Breast epithelium (tissue), 4 donors: Measurements from ENCODE around the gene CHN2. TPM values are rescaled to one million over a fixed set of nuclear protein-coding genes. Genes with fewer than 3 reads are reported as not detected.

Experiments
- DNase-seq, 2 donors: peaks; one replicate each; pipeline ENCODE4 v3.0.0-alpha.2; 2019; ENCODE audit warnings: low spot score in 2 of 2
- H3K27ac ChIP-seq, 2 donors: fragments of 200-600 bp; sonication (generic) in 1 of 2; one replicate each; pipeline ENCODE4 v1.5.1; 2016 to 2019; ENCODE audit warnings: mild to moderate bottlenecking in 1 of 2
- H3K27me3 ChIP-seq, 2 donors: fragments of 200-600 bp; sonication (generic) in 1 of 2; one replicate each; pipeline versions ENCODE4 v1.5.1 to v1.6.0; 2017 to 2019; ENCODE audit warnings: control low read depth in 1 of 2, mild to moderate bottlenecking in 1 of 2
- H3K36me3 ChIP-seq: fragments of 200-600 bp; one replicate; pipeline ENCODE4 v1.5.1; 2019
- H3K4me1 ChIP-seq, 2 donors: fragments of 200-600 bp; sonication (generic); one replicate each; pipeline ENCODE4 v1.5.1; 2016 to 2019; ENCODE audit warnings: control low read depth in 1 of 2
- H3K4me3 ChIP-seq, 3 donors: fragments of 200-600 bp; sonication (generic); 1 replicate in 2 of 3; 2 replicates in 1 of 3; pipeline ENCODE4 v1.5.1; 2016 to 2019; ENCODE audit warnings: mild to moderate bottlenecking in 3 of 3, moderate library complexity in 2 of 3
- H3K9me3 ChIP-seq, 2 donors: fragments of 200-600 bp; sonication (generic) in 1 of 2; one replicate each; pipeline ENCODE4 v1.5.1; 2016 to 2019; ENCODE audit warnings: control low read depth in 1 of 2
- POLR2A ChIP-seq: fragments of 450-650 bp; IDR thresholded peaks from one replicate; pipeline ENCODE4 v1.6.1; 2016; ENCODE audit warnings: antibody characterized with exemption, mild to moderate bottlenecking, moderate library complexity
- POLR2AphosphoS5 ChIP-seq, 3 donors: sonication (generic); formaldehyde crosslinking; IDR thresholded peaks; one replicate each; pipeline ENCODE4 v1.6.1; 2017; ENCODE audit warnings: antibody characterized with exemption in 3 of 3
- intact Hi-C: fragments of 100-400 bp; cut with DNase I; formaldehyde crosslinking; loops from one replicate; pipeline ENCODE4 v1.15.1; 2023; ENCODE audit warnings: low total_unique reads
- total RNA-seq, 3 donors: library from RNA; depleted of rRNA; stranded (reverse); fragments of >200 nt; gene quantifications; one replicate each; pipeline ENCODE4 v1.1.0, GENCODE V29; 2016
- TF ChIP-seq, protein P1 (sequence below), 3 donors: fragments of 450-650 bp; IDR thresholded peaks; one replicate each; pipeline ENCODE4 v1.5.1; 2016 to 2017; ENCODE audit warnings: antibody characterized with exemption in 3 of 3, mild to moderate bottlenecking in 3 of 3, moderate library complexity in 3 of 3

Gene CHN2
- total RNA-seq, 3 donors from 2014 or later, result 6.3 to 17.1 (median 7.9) TPM

DNA sequence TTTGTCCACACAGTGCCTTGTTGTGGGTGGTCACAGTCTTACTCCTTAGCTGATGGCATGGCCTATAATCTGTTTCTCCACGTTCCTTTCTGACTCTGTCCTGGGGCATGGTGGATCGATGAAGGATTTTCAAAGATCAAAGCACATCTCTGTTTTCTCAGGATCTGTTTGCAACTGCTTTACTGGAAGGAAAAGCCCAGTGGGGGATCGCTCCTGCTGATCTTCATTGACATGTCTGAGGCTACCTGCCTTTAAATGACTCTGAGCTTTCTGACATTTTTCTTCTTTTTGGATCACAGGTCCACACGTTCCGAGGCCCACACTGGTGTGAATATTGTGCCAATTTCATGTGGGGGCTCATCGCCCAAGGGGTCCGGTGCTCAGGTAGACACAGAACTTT, 301.1 kb downstream of the CHN2 start:
- Histone ChIP-seq H3K9me3 (no peaks in the 10 kb centered on the region), H3K27me3 (no peaks in the 10 kb centered on the region), H3K4me1 (no peaks in the 10 kb centered on the region), H3K27ac (no peak overlapping the region), H3K36me3 (no peaks in the 10 kb centered on the region), H3K4me3 (no peak overlapping the region)
- TF ChIP-seq POLR2AphosphoS5 (IDR thresholded peaks at IDR 0.05) (no peak), POLR2A (no peak)
- TF ChIP-seq, protein P1, sequence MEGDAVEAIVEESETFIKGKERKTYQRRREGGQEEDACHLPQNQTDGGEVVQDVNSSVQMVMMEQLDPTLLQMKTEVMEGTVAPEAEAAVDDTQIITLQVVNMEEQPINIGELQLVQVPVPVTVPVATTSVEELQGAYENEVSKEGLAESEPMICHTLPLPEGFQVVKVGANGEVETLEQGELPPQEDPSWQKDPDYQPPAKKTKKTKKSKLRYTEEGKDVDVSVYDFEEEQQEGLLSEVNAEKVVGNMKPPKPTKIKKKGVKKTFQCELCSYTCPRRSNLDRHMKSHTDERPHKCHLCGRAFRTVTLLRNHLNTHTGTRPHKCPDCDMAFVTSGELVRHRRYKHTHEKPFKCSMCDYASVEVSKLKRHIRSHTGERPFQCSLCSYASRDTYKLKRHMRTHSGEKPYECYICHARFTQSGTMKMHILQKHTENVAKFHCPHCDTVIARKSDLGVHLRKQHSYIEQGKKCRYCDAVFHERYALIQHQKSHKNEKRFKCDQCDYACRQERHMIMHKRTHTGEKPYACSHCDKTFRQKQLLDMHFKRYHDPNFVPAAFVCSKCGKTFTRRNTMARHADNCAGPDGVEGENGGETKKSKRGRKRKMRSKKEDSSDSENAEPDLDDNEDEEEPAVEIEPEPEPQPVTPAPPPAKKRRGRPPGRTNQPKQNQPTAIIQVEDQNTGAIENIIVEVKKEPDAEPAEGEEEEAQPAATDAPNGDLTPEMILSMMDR (IDR thresholded peaks at IDR 0.05), result no peak
- intact Hi-C loops, result no loop called here
- no peak for DNase-seq

DNA sequence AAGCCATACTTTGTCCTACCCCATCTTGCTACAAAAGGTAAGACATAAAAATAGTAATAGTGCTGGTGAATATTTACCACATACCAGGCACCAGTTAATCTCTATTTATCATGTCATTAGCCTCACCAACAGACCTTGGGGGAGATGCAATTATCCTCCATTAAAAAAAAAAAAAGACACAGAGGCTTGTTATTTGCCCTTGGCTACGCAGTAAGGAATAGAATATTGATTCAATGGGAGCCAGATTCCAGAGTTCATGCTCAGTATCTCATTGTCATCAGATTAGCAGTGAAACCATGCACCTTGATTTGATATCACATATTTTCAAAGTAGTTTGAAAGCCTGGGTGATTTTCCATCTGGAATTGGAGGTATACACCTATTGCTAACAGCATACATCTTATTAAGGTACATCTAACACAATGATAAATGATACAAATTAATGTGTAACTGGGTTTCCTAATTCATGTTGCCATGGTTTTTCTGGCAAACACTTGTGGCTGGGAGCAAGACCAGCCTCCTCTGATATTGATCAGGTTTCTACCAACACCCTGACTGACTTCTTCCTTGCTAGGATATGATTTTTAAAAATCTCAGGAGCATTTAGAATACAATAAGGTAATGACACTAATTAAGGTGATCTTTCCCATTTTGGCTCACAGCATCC, 301.9 kb downstream of the CHN2 start:
- no peak overlapping the region for H3K4me3 ChIP-seq
- H3K4me1 ChIP-seq, result no peaks in the 10 kb centered on the region
- no peaks in the 10 kb centered on the region for H3K36me3 ChIP-seq
- no peaks in the 10 kb centered on the region for H3K27me3 ChIP-seq
- no peak for DNase-seq
- intact Hi-C loops, result no loop called here
- TF ChIP-seq, protein P1 (IDR thresholded peaks at IDR 0.05), result no peak
- TF ChIP-seq POLR2AphosphoS5 (IDR thresholded peaks at IDR 0.05), result no peak
- H3K27ac ChIP-seq, result no peak overlapping the region
- no peaks in the 10 kb centered on the region for H3K9me3 ChIP-seq

DNA sequence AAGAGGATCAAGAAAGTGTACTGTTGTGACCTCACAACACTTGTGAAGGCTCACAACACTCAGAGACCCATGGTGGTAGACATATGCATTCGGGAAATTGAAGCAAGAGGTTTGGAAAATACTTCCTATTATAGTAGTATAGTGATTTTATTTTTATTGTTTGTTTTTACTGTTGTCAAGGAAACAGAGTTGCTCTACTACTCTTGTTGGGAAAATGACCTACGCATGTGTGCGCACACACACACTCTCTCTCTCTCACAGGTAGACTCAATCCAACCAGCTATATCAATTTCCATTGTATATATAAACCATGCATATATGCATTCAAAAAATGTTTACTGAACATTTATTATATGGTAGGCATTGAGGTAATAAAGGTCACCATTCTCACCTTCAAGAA, 305.4 kb downstream of the CHN2 start:
- DNase-seq, result no peak
- no peaks in the 10 kb centered on the region for H3K27me3 ChIP-seq
- no peak overlapping the region for H3K4me3 ChIP-seq
- intact Hi-C loops, result no loop called here
- TF ChIP-seq, protein P1 (IDR thresholded peaks at IDR 0.05), result no peak
- no peak for TF ChIP-seq POLR2AphosphoS5 (IDR thresholded peaks at IDR 0.05)
- no peak for TF ChIP-seq POLR2A
- no peaks in the 10 kb centered on the region for H3K4me1 ChIP-seq
- no peaks in the 10 kb centered on the region for H3K36me3 ChIP-seq
- no peaks in the 10 kb centered on the region for H3K9me3 ChIP-seq
- no peak overlapping the region for H3K27ac ChIP-seq

DNA sequence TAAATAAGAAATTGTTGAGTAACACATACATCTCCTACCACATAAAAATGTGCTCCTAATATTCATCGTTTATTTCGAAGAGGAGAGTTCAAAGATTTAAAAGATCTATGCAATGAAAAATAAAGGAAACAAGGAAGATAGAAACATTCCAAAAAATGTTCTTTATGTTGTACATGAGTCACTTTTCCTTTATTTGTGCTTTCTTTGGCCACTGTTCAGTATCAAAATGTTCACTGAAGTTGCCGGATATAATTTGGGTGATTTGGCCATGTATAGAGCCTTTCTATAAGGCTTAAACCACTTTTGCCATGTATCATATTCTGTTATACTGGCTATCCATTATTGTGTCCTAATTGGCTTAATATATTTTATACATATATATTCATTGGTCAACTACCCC, 306.1 kb downstream of the CHN2 start:
- Histone ChIP-seq H3K9me3 (no peaks in the 10 kb centered on the region), H3K4me1 (no peaks in the 10 kb centered on the region), H3K27me3 (no peaks in the 10 kb centered on the region), H3K27ac (no peak overlapping the region), H3K4me3 (no peak overlapping the region), H3K36me3 (no peaks in the 10 kb centered on the region)
- intact Hi-C loops, result no loop called here
- TF ChIP-seq POLR2A, result no peak
- TF ChIP-seq, protein P1 (IDR thresholded peaks at IDR 0.05), result no peak
- no peak for TF ChIP-seq POLR2AphosphoS5 (IDR thresholded peaks at IDR 0.05)
- no peak for DNase-seq

DNA sequence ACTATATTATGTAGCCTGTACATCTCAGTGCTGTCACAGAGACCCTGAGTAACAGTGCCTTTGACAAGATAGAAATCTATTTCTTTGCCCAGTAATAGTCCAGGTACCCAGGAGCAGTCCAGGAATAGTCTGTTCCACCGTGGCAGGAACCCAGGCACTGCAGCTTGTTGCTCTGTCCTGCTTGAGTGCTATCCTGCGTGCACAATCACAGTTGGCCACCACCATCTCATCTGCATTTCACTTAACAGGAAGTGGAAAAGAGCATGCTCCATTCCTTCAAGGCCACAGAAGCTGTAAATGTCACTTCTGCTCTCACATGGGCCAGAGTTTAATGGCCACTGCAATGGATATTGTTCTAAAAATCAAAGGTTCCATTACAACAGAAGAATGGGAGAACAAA, 307.6 kb downstream of the CHN2 start:
- no peak overlapping the region for H3K27ac ChIP-seq
- no peaks in the 10 kb centered on the region for H3K9me3 ChIP-seq
- no peaks in the 10 kb centered on the region for H3K36me3 ChIP-seq
- H3K4me1 ChIP-seq, result no peaks in the 10 kb centered on the region
- DNase-seq, result no peak
- intact Hi-C loops, result no loop called here
- H3K27me3 ChIP-seq, result no peaks in the 10 kb centered on the region
- TF ChIP-seq POLR2A, result no peak
- TF ChIP-seq, protein P1 (IDR thresholded peaks at IDR 0.05), result no peak
- no peak overlapping the region for H3K4me3 ChIP-seq
